Activated CD8-positive, alpha-beta T cell treated with anti-CD3 and anti-CD28 coated beads for 36 hours (primary cell): ENCODE data around the gene SPI1. TPM values are rescaled to one million over a fixed set of nuclear protein-coding genes. Genes with fewer than 3 reads are reported as not detected.

Experiments used
- ATAC-seq: fragments of 200-7000 bp; cut with Tn5 transposase; one replicate; pipeline ENCODE4 v1.10.0; 2021; ENCODE audit warnings: mild to moderate bottlenecking, moderate library complexity
- CTCF ChIA-PET: fragments of 350-600 bp; sonication (Branson Sonifier 250); formaldehyde crosslinking; loops from one replicate; lab custom pipeline; 2021; ENCODE audit warnings: antibody characterized with exemption; lab: Charles Lee
- POLR2A ChIA-PET: fragments of 350-600 bp; sonication (Branson Sonifier 250); formaldehyde crosslinking; loops from one replicate; lab custom pipeline; 2021; ENCODE audit warnings: antibody characterized with exemption; lab: Charles Lee
- DNase-seq: peaks from one replicate; pipeline ENCODE4 v3.0.0-alpha.2; 2020
- H3K27ac Mint-ChIP-seq: one replicate; pipeline ENCODE4 v1.8.0; 2021; ENCODE audit warnings: mild to moderate bottlenecking, mixed read lengths
- H3K27me3 Mint-ChIP-seq: one replicate; pipeline ENCODE4 v1.8.0; 2021; ENCODE audit warnings: mixed read lengths
- H3K36me3 Mint-ChIP-seq: one replicate; pipeline ENCODE4 v1.8.0; 2021; ENCODE audit warnings: low read depth, mixed read lengths
- H3K4me1 Mint-ChIP-seq: one replicate; pipeline ENCODE4 v1.8.0; 2021; ENCODE audit warnings: low read depth, mixed read lengths
- H3K4me3 Mint-ChIP-seq: one replicate; pipeline ENCODE4 v1.8.0; 2021; ENCODE audit warnings: mild to moderate bottlenecking, moderate library complexity, mixed read lengths
- H3K9me3 Mint-ChIP-seq: one replicate; pipeline ENCODE4 v1.8.0; 2021; ENCODE audit warnings: mixed read lengths
- intact Hi-C: fragments of 100-400 bp; cut with micrococcal nuclease; formaldehyde crosslinking; loops from one replicate; pipeline ENCODE4 v1.10.0; 2022
- total RNA-seq, 2 experiments: library from RNA; stranded (reverse); gene quantifications; one replicate each; pipeline ENCODE4 v1.2.3, GENCODE V29; 2021
- TF ChIP-seq, protein P1 (sequence below): fragments of 200-600 bp; IDR thresholded peaks from one replicate; pipeline ENCODE4 v1.8.0; 2022; ENCODE audit warnings: antibody characterized with exemption, mild to moderate bottlenecking

The SPI1 gene
- total RNA-seq, 2 experiments from 2014 or later: 0.25 TPM; not detected in 1

DNA sequence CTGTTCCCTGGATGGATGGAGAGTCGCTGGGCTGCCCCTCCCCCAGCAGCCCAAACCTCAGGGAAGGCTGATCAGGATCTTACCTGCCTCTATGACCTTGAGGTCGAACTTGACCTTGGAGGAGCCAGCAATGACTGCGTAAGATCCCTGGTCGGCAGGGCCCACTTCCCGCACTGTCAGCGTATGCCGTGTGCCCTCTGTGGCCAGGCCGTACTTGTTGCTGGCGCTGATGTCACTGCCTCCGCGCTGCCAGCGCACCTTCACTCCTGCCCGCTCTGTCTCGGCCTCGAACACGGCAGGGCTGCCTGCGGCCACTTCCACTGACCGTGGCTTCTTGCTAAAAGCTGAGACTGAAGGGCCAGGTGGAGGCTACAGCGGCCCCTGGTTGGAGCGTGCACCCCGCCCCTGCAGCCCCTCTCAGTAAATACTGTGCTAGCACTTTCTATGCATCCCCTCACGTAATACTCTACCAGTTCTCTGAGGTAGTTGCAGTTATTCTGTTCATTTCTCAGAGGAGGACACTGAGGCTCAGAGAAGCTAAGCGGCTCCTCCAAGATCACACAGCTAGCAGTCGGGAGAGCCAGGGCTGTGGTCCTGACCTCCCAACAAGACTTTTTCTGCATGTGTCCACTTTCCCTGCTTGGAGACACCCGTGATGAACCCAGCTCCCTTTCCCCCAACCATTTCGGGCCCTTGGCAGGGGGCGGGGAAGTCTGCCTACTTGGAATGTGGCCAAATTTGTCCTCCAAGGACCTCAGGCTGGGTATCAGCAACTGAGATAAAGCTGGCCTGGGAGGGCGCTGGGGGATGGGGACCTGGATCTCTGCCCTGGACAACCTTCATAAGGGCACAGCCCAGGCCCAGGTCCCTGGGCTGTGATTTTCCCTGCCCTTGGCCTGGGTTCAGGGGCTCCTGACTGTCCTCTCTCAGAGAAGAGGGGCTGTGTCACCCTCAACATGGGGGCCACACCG, 26.9 kb downstream of the SPI1 start:
- TF ChIP-seq, protein P1, sequence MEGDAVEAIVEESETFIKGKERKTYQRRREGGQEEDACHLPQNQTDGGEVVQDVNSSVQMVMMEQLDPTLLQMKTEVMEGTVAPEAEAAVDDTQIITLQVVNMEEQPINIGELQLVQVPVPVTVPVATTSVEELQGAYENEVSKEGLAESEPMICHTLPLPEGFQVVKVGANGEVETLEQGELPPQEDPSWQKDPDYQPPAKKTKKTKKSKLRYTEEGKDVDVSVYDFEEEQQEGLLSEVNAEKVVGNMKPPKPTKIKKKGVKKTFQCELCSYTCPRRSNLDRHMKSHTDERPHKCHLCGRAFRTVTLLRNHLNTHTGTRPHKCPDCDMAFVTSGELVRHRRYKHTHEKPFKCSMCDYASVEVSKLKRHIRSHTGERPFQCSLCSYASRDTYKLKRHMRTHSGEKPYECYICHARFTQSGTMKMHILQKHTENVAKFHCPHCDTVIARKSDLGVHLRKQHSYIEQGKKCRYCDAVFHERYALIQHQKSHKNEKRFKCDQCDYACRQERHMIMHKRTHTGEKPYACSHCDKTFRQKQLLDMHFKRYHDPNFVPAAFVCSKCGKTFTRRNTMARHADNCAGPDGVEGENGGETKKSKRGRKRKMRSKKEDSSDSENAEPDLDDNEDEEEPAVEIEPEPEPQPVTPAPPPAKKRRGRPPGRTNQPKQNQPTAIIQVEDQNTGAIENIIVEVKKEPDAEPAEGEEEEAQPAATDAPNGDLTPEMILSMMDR: no peak
- ATAC-seq: no peak
- Mint-ChIP-seq H3K27ac (no peak overlapping the region), H3K4me1 (no peaks in the 10 kb centered on the region), H3K4me3 (no peak overlapping the region), H3K27me3 (no peaks in the 10 kb centered on the region), H3K36me3 (no peaks in the 10 kb centered on the region), H3K9me3 (no peaks in the 10 kb centered on the region)
- ChIA-PET POLR2A (no interaction called here), CTCF (interaction anchor here (1.2 kb wide), 1 partner anchor 22 kb away, joined by 6 read pairs; no protein-coding TSS in a partner anchor)
- intact Hi-C loops: no loop called here
- no peak for DNase-seq

DNA sequence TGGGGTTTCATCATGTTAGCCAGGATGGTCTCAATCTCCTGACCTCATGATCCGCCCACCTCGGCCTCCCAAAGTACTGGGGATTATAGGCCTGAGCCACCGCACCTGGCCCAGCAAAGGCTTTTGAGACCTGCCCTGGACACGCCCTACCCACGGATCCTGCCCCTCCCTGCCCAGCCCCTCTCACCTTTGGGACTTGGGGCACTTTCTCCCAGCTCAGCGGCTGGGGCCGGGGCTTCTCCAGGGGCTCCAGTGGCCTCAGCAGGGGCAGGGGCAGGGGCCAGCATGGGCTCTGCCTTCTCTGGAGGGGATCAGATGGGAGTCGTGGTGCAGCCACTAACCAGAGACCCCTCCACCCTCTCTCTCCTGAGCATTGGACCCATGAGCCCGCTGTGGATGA, 28.0 kb downstream of the SPI1 start:
- no peak overlapping the region for H3K27ac Mint-ChIP-seq
- TF ChIP-seq, protein P1: no peak

DNA sequence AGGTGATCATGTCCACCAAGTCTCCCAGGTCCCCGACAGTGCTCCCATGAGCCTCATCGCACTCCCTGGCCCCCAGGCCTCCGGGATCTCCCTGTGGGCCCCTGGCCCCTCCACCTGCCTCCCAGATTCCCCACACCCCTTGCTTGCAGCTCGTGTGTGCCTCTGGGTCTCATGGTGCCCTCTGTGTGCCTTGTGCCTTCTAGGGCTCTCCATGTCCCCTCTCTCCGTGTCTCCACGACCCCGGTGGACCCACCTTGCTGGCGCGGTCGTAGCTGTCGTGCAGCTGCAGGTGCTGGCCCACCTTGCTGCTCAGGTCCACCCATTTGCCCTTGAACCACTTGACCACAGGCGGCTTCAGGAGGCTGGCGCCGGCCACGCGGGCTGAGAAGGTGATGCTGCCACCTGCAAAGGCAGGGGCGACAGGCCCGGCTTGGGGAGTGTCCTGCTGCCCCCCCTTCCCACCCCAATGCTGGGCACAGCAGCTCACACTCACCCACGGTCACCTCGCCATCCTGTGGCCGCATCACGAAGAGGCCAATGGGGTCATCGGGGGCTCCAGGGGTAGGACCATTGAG, 28.7 kb downstream of the SPI1 start:
- Mint-ChIP-seq H3K4me3 (no peak overlapping the region), H3K27ac (no peak overlapping the region), H3K9me3 (no peaks in the 10 kb centered on the region), H3K36me3 (no peaks in the 10 kb centered on the region), H3K4me1 (no peaks in the 10 kb centered on the region), H3K27me3 (no peaks in the 10 kb centered on the region)
- ATAC-seq (no peak), DNase-seq (no peak)
- ChIA-PET CTCF (interaction anchor here (1.0 to 1.2 kb wide), 2 partner anchors 24 to 25 kb away, joined by 3 to 6 read pairs; no protein-coding TSS in a partner anchor), POLR2A (no interaction called here)
- intact Hi-C loops: no loop called here
- TF ChIP-seq, protein P1: no peak

More for the DNA sequence above, 28.0 kb downstream of the SPI1 start:
- intact Hi-C loops: no loop called here
- H3K27me3 Mint-ChIP-seq: no peaks in the 10 kb centered on the region
- ATAC-seq: no peak
- H3K36me3 Mint-ChIP-seq: no peaks in the 10 kb centered on the region
- POLR2A ChIA-PET: no interaction called here
- no peaks in the 10 kb centered on the region for H3K4me1 Mint-ChIP-seq
- no peaks in the 10 kb centered on the region for H3K9me3 Mint-ChIP-seq
- no peak for DNase-seq
- H3K4me3 Mint-ChIP-seq: no peak overlapping the region
- CTCF ChIA-PET: interaction anchor here (1.2 kb wide), 1 partner anchor 24 kb away, joined by 6 read pairs; no protein-coding TSS in a partner anchor

DNA sequence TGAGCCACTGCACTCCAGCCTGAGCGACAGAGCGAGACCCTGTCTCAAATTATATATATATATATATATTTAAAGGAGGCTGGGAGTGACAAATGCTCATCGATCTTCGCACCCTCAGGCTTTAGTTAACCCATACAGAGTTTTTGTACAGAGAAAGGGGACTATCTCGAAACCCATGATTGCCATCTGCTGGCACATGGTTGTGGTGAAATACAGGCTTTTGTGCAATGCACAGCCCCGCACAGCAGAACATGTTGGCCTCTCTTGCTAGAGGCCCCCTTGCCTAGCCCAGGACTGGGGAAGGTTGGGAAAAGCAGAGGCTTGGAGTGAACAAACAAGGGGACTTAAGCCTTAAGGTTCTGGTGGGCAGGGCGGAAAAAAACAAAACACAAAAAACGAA, 29.5 kb downstream of the SPI1 start:
- ChIA-PET POLR2A (no interaction called here), CTCF (interaction anchor here (1.0 kb wide), 1 partner anchor 25 kb away, joined by 3 read pairs; no protein-coding TSS in a partner anchor)
- no peaks in the 10 kb centered on the region for H3K9me3 Mint-ChIP-seq
- H3K4me1 Mint-ChIP-seq: no peaks in the 10 kb centered on the region
- peak; percentile 61 for ATAC-seq
- H3K4me3 Mint-ChIP-seq: no peak overlapping the region
- no peaks in the 10 kb centered on the region for H3K27me3 Mint-ChIP-seq
- TF ChIP-seq, protein P1: no peak
- H3K36me3 Mint-ChIP-seq: no peaks in the 10 kb centered on the region
- H3K27ac Mint-ChIP-seq: no peak overlapping the region
- intact Hi-C loops: no loop called here
- peak; percentile 48 for DNase-seq
